ENCODE data around the gene MAPK11. TPM values are rescaled to one million over a fixed set of nuclear protein-coding genes. Genes with fewer than 3 reads are reported as not detected.

MAPK11 gene
- total RNA-seq, 2 experiments from 2014 or later: 5.9 to 6.2 TPM

DNA sequence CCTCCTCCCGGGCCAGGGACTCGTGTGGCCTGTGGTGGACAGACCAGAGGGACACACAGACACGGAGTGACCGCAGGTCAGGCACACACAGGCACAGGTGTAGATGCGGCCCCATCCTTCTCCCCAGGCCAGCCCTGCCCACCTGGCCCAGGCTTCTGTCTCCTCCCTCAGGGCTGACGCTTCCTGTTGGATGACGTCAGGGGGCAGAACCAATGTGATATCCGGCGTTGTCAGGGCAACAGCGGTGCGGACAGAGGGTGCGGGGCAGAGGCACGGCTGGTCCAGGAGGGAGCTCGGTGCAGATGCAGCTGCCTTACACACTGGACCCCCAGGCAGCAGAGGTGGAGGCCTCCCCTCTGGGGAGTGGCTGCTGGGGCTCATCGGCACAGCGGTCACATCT, 22.4 kb downstream of the MAPK11 start:
- H3K27ac Mint-ChIP-seq: no peak overlapping the region
- peaks cover 21% of the 10 kb centered on the region for H3K4me1 Mint-ChIP-seq (ENCODE audit: low read depth)
- CTCF ChIA-PET: interaction anchor here (0.9 to 1.4 kb wide), 2 partner anchors 11 to 60 kb away, joined by 3 to 4 read pairs; no protein-coding TSS in a partner anchor
- no peaks in the 10 kb centered on the region for H3K9me3 Mint-ChIP-seq
- peaks cover 18% of the 10 kb centered on the region for H3K36me3 Mint-ChIP-seq (ENCODE audit: low read depth)
- intact Hi-C loops (cut with micrococcal nuclease): no loop called here
- no peak overlapping the region for H3K4me3 Mint-ChIP-seq
- no peak for ATAC-seq
- TF ChIP-seq, protein P1, sequence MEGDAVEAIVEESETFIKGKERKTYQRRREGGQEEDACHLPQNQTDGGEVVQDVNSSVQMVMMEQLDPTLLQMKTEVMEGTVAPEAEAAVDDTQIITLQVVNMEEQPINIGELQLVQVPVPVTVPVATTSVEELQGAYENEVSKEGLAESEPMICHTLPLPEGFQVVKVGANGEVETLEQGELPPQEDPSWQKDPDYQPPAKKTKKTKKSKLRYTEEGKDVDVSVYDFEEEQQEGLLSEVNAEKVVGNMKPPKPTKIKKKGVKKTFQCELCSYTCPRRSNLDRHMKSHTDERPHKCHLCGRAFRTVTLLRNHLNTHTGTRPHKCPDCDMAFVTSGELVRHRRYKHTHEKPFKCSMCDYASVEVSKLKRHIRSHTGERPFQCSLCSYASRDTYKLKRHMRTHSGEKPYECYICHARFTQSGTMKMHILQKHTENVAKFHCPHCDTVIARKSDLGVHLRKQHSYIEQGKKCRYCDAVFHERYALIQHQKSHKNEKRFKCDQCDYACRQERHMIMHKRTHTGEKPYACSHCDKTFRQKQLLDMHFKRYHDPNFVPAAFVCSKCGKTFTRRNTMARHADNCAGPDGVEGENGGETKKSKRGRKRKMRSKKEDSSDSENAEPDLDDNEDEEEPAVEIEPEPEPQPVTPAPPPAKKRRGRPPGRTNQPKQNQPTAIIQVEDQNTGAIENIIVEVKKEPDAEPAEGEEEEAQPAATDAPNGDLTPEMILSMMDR (IDR thresholded peaks at IDR 0.05): no peak
- DNase-seq: peak; percentile 62
- no peaks in the 10 kb centered on the region for H3K27me3 Mint-ChIP-seq
- POLR2A ChIA-PET: interaction anchor here (1.1 to 2.0 kb wide), 3 partner anchors 57 to 69 kb away, joined by 3 to 8 read pairs (median 3); no protein-coding TSS in a partner anchor

DNA sequence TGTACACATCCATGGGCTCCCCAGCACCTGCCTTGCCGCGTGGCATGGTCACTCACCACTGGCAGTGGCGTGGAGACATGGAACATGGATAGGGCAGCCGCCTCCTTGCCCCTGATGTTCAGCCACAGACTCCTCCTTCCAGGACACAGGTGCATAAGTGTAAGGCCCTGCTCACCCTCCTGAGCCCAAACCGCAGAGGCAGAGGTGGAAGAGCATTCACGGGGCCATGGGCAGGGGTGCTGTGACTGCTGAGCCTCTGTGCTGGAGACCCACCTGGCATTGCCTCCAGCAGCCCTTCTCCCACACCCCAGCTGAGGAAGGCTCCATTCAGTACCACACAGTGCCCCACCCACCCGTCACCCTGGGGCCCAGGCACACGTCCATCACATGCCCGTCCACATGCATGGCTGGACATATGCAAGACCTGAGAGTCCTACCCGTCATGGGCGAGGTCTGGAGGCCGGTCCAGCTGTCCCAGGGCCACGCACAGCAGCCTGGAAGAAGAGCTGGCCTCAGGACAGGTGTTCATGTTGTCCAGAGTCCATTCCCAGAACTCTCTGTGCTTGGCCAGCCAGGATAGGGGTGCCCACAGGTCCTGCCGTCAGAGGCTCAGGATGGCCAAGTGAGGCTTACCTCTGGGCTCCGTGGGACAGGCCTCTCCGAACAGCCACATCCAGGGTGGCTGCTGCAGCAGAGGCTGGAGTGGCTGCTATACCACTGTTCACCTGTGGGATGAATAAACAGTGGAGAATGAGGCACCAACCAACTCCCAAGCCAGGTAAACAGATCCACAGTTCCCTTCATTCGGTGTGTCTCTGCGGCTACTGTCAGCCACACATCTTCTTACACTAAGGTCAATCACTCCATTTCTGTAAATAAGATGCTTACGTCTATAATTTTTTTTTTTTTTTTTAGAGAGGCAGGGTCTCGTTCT, 23.7 kb downstream of the MAPK11 start:
- no peak for DNase-seq
- TF ChIP-seq, protein P1 (IDR thresholded peaks at IDR 0.05): peak; percentile 21
- Mint-ChIP-seq H3K27me3 (no peaks in the 10 kb centered on the region), H3K27ac (no peak overlapping the region), H3K36me3 (ENCODE audit: low read depth) (peaks cover 21% of the 10 kb centered on the region), H3K9me3 (no peaks in the 10 kb centered on the region), H3K4me1 (ENCODE audit: low read depth) (peaks cover 28% of the 10 kb centered on the region), H3K4me3 (peak overlapping the region; percentile 85)
- intact Hi-C loops (cut with micrococcal nuclease): no loop called here
- CTCF ChIA-PET: interaction anchor here (0.9 to 1.5 kb wide), 3 partner anchors 10 to 81 kb away, joined by 3 to 4 read pairs (median 4); no protein-coding TSS in a partner anchor
- POLR2A ChIA-PET: interaction anchor here (1.1 to 2.0 kb wide), 4 partner anchors 16 to 279 kb away, joined by 3 to 8 read pairs (median 5); partner anchors contain the start of gene SCO2
- ATAC-seq: no peak

- no peaks in the 10 kb centered on the region for H3K27me3 Mint-ChIP-seq
- ATAC-seq: no peak
- peaks cover 22% of the 10 kb centered on the region for H3K36me3 Mint-ChIP-seq (ENCODE audit: low read depth)
- ChIA-PET CTCF (interaction anchor here (1.5 kb wide), 1 partner anchor 82 kb away, joined by 4 read pairs; no protein-coding TSS in a partner anchor), POLR2A (interaction anchor here (1.2 to 2.0 kb wide), 3 partner anchors 17 to 280 kb away, joined by 4 to 8 read pairs (median 6); partner anchors contain the start of gene SCO2)
- no peak for DNase-seq
- TF ChIP-seq, protein P1 (IDR thresholded peaks at IDR 0.05): no peak
- no peaks in the 10 kb centered on the region for H3K9me3 Mint-ChIP-seq
- H3K4me1 Mint-ChIP-seq (ENCODE audit: low read depth): peaks cover 31% of the 10 kb centered on the region
- peak overlapping the region; percentile 99 for H3K27ac Mint-ChIP-seq
- intact Hi-C loops (cut with micrococcal nuclease): no loop called here
- peak overlapping the region; percentile 85 for H3K4me3 Mint-ChIP-seq
Observed at GRCh38 chr22:50245214-50246072, 24.7 kb downstream of the MAPK11 start.

- intact Hi-C loops (cut with micrococcal nuclease): no loop called here
- TF ChIP-seq, protein P1 (IDR thresholded peaks at IDR 0.05): no peak
- H3K9me3 Mint-ChIP-seq: no peaks in the 10 kb centered on the region
- peaks cover 24% of the 10 kb centered on the region for H3K4me1 Mint-ChIP-seq (ENCODE audit: low read depth)
- ATAC-seq (peak; percentile 82), DNase-seq (peak; percentile 96)
- peak within 1 kb of the TSS; percentile 85 for H3K4me3 Mint-ChIP-seq
- H3K36me3 Mint-ChIP-seq (ENCODE audit: low read depth): peaks cover 24% of the 10 kb centered on the region
- peak within 1 kb of the TSS; percentile 99 for H3K27ac Mint-ChIP-seq
- H3K27me3 Mint-ChIP-seq: no peaks in the 10 kb centered on the region
- ChIA-PET POLR2A (interaction anchor here (0.6 to 1.7 kb wide), 11 partner anchors 18 to 294 kb away, joined by 3 to 9 read pairs (median 4); no protein-coding TSS in a partner anchor), CTCF (interaction anchor here (0.8 to 2.6 kb wide), 9 partner anchors 11 to 376 kb away, joined by 3 to 9 read pairs (median 4); partner anchors contain the start of genes MLC1 and SCO2)
Observed at GRCh38 chr22:50244420-50245213, 25.6 kb downstream of the MAPK11 start, which contains the start of gene TUBGCP6. TUBGCP6 (minus strand) TSS chr22:50245023; CDS start chr22:50244459, 564 bp downstream.
